Measurements from ENCODE around the gene TSPO.

The TSPO gene

DNA sequence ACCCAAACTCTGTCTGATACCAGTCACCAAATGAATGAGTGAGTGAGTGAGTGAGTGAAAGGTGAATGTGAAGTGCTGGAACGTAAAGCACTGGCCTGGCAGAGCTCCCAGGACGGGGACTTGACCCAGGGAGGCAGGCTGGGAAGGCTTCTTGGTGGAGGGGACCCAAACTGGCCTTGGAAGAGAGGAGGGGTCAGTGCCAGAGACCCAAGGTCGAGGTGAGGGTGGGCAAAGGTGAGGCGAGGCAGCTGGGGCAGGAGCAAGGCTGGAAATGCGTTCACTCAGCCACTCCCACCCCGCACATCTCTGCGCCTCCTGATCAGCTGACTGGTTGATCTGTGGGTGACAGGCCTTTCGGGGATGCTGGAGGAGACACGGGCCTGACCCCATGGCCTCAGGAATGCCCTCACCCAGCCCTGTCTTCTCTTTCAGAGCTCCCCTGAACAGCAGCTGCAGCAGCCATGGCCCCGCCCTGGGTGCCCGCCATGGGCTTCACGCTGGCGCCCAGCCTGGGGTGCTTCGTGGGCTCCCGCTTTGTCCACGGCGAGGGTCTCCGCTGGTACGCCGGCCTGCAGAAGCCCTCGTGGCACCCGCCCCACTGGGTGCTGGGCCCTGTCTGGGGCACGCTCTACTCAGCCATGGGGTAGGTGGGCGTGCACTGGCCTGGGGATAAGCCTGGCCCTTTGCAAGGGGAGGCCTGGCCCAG is 7.6 kb downstream of the TSPO start:
- H2AFZ ChIP-seq = no peak overlapping the region
- H3K27ac ChIP-seq = no peak overlapping the region
- H3K4me3 ChIP-seq (ENCODE audit: low read depth, low read length) = no peak overlapping the region
- no peaks in the 10 kb centered on the region for H3K36me3 ChIP-seq (ENCODE audit: control insufficient read depth, insufficient read depth, low read length)
- H3K4me1 ChIP-seq = no peaks in the 10 kb centered on the region
- H3K79me2 ChIP-seq = no peaks in the 10 kb centered on the region
- H3K9me3 ChIP-seq (ENCODE audit: control insufficient read depth, low read length) = no peaks in the 10 kb centered on the region
- no peak overlapping the region for H3K4me2 ChIP-seq (ENCODE audit: low read length)
- TF ChIP-seq, protein P1, sequence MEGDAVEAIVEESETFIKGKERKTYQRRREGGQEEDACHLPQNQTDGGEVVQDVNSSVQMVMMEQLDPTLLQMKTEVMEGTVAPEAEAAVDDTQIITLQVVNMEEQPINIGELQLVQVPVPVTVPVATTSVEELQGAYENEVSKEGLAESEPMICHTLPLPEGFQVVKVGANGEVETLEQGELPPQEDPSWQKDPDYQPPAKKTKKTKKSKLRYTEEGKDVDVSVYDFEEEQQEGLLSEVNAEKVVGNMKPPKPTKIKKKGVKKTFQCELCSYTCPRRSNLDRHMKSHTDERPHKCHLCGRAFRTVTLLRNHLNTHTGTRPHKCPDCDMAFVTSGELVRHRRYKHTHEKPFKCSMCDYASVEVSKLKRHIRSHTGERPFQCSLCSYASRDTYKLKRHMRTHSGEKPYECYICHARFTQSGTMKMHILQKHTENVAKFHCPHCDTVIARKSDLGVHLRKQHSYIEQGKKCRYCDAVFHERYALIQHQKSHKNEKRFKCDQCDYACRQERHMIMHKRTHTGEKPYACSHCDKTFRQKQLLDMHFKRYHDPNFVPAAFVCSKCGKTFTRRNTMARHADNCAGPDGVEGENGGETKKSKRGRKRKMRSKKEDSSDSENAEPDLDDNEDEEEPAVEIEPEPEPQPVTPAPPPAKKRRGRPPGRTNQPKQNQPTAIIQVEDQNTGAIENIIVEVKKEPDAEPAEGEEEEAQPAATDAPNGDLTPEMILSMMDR (IDR thresholded peaks at IDR 0.05) = no peak
- H3K27me3 ChIP-seq (ENCODE audit: control insufficient read depth, insufficient read depth, low read length) = no peaks in the 10 kb centered on the region
- no peak overlapping the region for H3K9ac ChIP-seq

DNA sequence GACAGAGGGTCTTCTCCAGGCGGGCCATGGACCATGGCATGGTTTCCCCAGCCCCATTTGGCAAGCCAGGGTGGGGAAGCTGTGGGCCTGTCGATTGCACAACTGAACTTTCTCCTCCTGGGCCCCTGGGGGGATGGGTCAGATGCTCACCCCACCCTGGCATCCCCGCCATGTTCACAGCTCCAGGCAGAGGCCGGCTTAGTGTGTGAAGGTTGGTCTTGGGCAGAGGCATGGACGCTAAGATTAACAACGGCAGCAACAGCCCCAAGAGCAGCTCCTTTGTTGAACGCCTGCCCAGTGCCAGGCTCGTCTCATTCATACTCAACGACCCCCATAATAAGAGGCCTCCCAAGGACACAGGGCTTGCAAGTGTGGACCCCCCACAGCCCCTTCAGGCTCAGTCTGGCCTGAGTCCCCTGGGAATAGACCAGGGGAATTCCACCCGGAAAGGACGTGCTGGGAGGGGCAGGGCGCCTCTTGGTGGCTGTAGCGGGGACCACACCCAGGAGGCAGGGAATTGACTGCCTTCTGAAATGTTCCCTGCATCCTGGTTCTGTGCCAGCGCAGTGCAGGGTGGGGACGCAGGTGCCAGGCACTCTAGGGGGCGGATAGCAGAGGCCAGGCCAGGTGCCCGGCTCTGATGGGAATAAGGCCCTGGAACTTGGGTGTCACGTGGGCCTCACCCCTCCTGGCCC is 8.3 kb downstream of the TSPO start:
- Histone ChIP-seq H2AFZ (no peak overlapping the region), H3K27me3 (ENCODE audit: control insufficient read depth, insufficient read depth, low read length) (no peaks in the 10 kb centered on the region), H3K27ac (no peak overlapping the region), H3K4me1 (no peaks in the 10 kb centered on the region), H3K79me2 (no peaks in the 10 kb centered on the region), H3K9ac (no peak overlapping the region), H3K9me3 (ENCODE audit: control insufficient read depth, low read length) (no peaks in the 10 kb centered on the region), H3K36me3 (ENCODE audit: control insufficient read depth, insufficient read depth, low read length) (no peaks in the 10 kb centered on the region), H3K4me2 (ENCODE audit: low read length) (no peak overlapping the region), H3K4me3 (ENCODE audit: low read depth, low read length) (no peak overlapping the region)
- TF ChIP-seq, protein P1 (IDR thresholded peaks at IDR 0.05) = no peak

DNA sequence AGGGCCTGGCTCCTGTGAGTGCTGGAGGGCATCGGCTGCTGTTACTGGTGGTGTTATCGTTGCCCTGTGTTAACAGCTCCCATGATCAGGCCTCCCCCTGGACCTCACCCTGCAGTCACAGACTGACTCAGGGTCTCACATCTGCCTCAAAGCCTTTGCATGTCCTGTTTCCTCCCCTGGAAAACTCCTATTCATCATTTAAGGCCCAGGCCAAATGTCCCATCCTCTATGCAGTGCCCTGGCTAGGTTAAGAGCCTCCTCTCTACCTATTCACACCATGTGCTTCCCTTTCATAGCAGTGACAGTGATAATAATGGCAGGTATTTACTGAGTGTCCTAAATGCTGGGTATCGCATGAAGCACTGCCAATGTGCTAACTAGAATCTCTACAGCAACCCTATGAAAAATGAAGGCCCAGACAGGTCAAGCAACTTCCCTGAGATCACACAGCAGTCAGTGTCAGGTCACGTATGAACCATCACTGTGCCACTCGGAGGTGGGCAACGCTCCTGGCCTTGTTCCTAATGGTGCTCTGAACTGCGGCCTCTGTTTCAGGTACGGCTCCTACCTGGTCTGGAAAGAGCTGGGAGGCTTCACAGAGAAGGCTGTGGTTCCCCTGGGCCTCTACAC is 9.3 kb downstream of the TSPO start:
- no peaks in the 10 kb centered on the region for H3K27me3 ChIP-seq (ENCODE audit: control insufficient read depth, insufficient read depth, low read length)
- H3K27ac ChIP-seq = no peak overlapping the region
- H3K4me3 ChIP-seq (ENCODE audit: low read depth, low read length) = no peak overlapping the region
- no peak overlapping the region for H3K9ac ChIP-seq
- no peaks in the 10 kb centered on the region for H3K79me2 ChIP-seq
- H3K36me3 ChIP-seq (ENCODE audit: control insufficient read depth, insufficient read depth, low read length) = no peaks in the 10 kb centered on the region
- no peaks in the 10 kb centered on the region for H3K9me3 ChIP-seq (ENCODE audit: control insufficient read depth, low read length)
- TF ChIP-seq, protein P1 (IDR thresholded peaks at IDR 0.05) = no peak
- H3K4me2 ChIP-seq (ENCODE audit: low read length) = no peak overlapping the region
- H2AFZ ChIP-seq = no peak overlapping the region
- H3K4me1 ChIP-seq = no peaks in the 10 kb centered on the region

DNA sequence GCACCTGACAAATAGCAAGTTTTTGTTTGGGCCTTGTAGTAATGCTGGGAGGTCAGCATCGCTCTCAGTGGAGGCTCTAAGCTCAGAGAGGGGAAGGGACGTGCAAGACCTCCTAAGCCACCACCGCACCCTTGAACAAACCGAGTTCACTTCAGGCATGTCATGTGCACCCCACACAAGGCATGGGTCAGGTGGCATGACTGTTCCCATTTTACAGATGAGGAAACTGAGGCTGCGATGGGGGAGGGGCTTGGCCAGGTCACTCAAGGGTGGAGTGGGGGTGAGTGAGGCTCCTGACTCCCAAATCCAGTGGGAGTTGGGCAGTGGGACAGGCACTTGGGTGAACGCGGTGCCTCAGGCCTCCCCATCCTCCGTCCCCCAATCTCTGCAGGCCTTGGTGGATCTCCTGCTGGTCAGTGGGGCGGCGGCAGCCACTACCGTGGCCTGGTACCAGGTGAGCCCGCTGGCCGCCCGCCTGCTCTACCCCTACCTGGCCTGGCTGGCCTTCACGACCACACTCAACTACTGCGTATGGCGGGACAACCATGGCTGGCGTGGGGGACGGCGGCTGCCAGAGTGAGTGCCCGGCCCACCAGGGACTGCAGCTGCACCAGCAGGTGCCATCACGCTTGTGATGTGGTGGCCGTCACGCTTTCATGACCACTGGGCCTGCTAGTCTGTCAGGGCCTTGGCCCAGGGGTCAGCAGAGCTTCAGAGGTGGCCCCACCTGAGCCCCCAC is 11.2 kb downstream of the TSPO start:
- no peaks in the 10 kb centered on the region for H3K79me2 ChIP-seq
- no peak overlapping the region for H3K4me3 ChIP-seq (ENCODE audit: low read depth, low read length)
- no peak overlapping the region for H3K4me2 ChIP-seq (ENCODE audit: low read length)
- no peaks in the 10 kb centered on the region for H3K4me1 ChIP-seq
- H3K36me3 ChIP-seq (ENCODE audit: control insufficient read depth, insufficient read depth, low read length) = no peaks in the 10 kb centered on the region
- H3K9ac ChIP-seq = no peak overlapping the region
- no peaks in the 10 kb centered on the region for H3K27me3 ChIP-seq (ENCODE audit: control insufficient read depth, insufficient read depth, low read length)
- no peak overlapping the region for H2AFZ ChIP-seq
- no peaks in the 10 kb centered on the region for H3K9me3 ChIP-seq (ENCODE audit: control insufficient read depth, low read length)
- TF ChIP-seq, protein P1 (IDR thresholded peaks at IDR 0.05) = no peak
- no peak overlapping the region for H3K27ac ChIP-seq
